Measurements from ENCODE around the gene CDH4.

The CDH4 gene

GRCh38 chr20:61284752-61285151, 32.7 kb downstream of the CDH4 start:
- no peak for DNase-seq

GRCh38 chr20:61285152-61285645, 33.1 kb downstream of the CDH4 start:
- DNase-seq: no peak

GRCh38 chr20:61285691-61286090, 33.6 kb downstream of the CDH4 start:
- DNase-seq: no peak

DNA sequence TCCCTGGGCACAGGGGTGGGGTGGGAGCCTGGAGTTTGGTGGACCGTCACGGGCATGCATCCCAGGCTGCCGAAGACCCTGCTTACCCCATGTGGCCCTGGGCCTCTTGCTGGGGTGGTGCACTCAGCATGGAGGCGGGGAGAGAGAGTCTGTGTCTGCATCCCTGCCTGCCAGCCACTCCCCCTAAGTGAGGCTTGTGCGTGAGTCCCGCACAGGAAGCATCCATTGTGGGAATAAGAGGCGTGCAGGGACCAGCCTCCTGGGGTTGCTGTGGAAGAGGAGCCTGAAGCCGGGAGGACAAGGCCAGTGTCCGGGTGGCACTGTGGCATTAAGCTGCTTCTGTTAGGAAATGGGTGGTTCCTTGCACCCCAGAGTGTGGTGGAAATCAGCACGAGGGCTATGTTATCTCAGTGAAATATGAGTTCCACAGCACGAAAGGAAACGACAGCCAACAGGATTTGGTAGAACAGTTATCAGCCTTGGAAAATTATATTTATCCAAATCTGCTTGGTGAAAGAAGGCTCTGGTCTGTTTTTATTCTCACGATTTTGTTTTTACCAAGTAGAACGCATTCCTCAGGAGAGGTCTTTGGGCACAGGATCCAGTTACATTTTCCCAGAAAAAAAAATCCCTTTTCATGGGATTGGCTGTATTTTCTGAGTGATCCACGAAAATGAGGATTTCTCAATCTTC, 35.7 kb downstream of the CDH4 start:
- no peak for DNase-seq

- no peak for DNase-seq
Observed at GRCh38 chr20:61288331-61288784, 36.3 kb downstream of the CDH4 start.

- no peak for DNase-seq
Observed at GRCh38 chr20:61289166-61289565, 37.1 kb downstream of the CDH4 start.

DNA sequence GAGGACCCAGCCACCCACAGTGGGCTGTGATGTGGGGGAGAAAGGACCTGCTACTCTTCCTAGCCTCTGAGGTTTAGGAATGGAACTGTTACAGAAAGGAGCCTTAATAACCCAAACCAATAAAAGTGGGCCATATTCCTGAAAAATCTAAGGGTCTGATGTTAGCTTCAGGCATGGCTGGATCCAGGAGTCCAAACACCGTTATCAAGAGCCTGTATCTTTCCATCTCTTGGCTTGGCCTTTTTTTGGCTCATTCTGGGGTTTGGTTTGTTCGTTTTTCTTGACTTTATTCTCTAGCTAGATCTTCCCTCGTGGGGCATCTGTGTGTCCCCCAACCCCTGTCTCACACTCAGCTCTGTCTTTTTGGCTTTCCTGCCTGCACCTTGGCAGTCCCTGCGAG, 38.7 kb downstream of the CDH4 start:
- no peak for DNase-seq

DNA sequence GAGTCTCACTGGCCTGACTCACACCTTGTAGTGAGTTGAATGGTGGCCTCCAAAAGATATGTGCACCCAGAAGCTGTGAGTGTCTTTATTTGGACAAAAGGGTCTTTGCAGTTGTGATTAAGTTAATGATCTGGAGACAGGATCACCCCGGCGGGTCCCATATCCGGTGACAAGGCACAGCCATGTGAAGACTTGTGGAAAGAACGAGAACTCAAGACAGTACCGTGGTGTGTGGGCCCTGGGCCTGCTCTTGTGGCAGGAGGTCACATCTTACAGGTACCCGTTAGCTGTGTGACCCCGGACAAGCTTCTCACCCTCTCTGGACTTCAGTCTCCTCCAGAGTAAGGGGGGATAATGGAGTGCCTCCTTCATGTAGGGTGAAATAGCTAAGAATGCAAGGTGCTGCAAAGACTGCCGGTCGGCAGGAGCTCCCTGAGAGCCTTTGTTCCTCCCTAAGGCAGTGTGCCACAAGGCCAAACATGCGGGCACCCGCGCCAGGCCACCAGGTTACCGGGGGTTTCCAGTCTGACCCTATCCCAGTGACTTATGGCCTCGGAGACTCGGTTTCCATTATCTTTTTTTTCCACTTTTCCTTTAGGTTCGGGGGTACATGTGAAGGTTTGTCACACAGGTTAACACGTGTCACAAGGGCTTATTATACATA, 39.2 kb downstream of the CDH4 start:
- DNase-seq: no peak

DNA sequence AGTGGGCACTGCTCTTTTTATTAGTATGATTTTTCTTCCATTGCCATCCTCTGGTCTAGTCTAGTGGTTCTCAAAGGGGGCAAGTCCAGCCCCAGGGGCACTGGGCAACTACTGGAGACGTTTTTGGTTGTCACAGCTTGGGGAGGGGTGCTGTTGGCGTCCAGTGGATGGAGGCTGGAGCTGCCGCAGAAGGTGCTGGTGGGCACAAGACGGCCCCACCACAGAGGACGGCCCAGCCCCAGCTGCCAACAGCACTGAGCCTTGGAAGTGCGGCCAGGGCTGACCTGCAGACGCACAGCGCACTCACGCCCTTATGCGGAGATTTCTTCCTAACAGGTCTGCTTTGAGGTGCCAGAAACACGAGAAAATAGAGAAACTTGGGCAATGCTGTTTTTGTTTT, 40.3 kb downstream of the CDH4 start:
- no peak for DNase-seq

GRCh38 chr20:61292821-61293612, 41.0 kb downstream of the CDH4 start:
- no peak for DNase-seq

DNA sequence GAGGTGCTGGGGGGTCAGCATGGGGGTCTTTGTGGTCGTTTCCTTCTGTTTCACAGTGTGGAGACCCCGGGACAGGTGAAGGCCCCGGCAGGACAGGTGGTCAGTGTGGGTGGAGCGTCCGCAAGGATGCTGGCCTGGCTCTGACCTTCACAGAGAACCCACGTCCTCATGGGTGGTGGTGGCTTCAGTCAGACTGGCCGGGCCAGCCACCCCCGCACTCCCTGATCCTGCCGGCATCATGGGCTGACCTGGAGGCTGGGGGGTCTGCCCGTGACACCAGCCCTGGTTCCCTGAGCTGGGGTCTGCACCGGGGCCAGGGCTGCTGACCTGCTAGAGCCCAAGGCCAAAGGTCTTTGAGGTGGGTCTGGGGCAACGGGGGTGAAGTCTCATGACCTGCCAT, 41.9 kb downstream of the CDH4 start:
- no peak for DNase-seq

- no peak for DNase-seq
Observed at GRCh38 chr20:61295249-61295648, 43.2 kb downstream of the CDH4 start.

- DNase-seq: no peak
Observed at GRCh38 chr20:61295682-61296628, 43.9 kb downstream of the CDH4 start.

DNA sequence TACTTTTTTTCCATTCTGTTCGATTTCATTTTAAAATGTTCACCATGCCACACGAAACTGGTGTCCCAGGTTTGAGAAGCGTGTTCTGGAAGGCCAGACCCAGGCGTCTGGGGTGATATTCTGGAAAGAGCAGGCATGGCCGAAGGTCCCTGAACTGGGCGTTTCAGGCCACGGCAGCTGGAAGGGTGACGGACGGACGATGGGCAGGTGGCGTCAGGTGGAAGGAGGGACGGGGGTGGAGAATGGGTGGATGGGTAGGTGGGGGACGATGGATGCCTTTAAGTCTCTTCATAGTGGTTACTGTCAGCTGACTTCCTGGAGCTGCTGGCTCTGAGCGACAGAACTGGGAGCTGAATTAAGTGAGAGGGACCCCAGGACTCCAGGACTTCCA, 44.6 kb downstream of the CDH4 start:
- DNase-seq: no peak

- no peak for DNase-seq
Observed at GRCh38 chr20:61297491-61297890, 45.4 kb downstream of the CDH4 start.

DNA sequence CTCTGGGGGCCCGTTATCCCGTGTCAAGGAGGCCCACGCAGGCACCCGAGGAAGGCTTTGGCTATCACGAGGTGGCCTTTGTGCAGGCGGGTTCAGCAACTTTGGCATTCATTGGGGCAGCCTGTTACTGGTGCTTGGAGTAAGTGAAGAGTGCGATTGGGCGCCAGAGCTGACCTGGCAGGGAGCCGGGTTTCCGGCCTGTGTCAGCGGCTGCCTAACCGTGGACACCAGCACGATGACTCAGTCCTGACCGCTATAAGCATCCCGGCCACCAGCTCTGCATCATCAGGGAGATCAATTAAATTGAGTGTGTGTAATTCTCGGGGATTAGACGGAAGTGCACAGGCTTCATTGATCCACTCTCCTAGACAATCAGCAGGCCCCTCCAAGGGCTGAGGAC, 45.9 kb downstream of the CDH4 start:
- DNase-seq: no peak

DNA sequence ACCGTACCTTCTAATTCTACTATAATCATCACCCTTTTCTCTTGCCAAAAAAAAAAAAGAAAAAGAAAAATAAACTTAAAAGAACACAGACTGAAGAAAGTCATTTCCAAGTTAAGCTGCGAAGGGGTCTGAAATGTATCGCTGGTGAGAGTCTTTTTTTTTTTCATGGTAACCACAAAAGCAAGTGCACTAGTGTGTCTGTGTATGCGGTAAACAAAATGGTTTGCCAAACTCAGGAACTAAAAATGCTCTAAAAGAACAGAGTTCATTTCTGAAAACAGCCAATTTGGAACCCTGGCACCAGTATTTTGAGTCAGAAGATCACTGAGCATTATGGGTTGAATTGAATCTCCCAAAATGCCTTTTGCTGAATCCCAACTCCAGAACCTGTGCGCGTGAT, 46.6 kb downstream of the CDH4 start:
- no peak for DNase-seq

DNA sequence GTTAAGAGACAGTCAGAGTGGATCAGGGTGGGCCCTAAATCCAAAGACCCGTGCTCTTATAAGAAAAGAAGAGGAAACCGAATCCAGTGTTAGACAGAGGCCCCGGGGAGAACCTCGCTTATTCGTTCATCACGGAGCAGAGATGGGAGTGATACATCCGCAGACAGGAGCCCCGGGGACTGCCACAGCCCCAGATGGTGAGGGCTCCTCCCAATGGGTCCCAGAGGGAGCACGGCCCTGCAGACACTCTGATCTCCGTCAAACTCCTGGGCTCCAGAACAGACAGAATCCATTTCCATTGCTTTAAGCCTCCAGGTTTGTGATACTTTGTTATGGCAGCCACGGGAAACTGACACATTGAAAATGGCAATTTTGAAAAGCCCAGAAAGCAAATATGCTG, 47.0 kb downstream of the CDH4 start:
- DNase-seq: no peak

DNA sequence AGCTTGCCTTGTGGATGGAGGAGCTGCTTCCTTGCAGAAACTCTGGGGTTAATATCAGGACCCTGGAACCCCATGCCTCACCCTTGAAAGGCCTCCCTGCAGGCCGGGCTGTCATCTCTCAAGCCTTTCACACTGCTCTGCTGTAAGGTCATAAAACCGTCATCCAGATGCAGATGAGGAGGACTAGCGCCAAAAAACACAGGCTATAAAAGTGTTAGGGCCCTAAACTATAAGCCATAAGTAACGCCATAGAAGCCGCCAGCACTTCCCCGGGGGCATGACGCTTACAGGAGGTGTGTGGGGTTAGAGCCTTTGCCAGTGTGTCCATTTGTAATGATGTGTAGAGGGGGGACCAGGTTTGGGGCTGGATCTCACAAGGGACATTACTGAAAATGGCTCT, 47.6 kb downstream of the CDH4 start:
- DNase-seq: no peak

- no peak for DNase-seq
Observed at GRCh38 chr20:61300293-61300692, 48.2 kb downstream of the CDH4 start.

DNA sequence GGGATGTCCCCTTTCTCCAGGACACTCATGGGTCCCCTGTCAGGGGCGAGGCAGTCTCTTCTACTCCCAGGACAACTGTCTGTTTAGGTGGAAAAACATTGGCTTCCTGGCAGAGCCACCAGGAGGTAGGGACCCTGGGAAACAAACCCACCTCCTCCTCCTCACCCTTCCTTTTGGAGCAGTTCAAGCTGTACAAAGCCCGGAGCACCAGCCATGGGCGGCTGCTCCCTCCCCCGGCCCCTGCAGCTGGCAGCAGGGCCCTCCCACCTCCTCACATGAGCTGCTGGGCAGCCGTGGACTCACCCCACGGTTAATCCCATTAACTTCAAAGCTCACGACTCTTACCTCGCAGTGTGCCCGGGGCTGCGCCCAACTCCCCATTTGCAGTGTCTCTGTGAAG, 48.6 kb downstream of the CDH4 start:
- DNase-seq: no peak

DNA sequence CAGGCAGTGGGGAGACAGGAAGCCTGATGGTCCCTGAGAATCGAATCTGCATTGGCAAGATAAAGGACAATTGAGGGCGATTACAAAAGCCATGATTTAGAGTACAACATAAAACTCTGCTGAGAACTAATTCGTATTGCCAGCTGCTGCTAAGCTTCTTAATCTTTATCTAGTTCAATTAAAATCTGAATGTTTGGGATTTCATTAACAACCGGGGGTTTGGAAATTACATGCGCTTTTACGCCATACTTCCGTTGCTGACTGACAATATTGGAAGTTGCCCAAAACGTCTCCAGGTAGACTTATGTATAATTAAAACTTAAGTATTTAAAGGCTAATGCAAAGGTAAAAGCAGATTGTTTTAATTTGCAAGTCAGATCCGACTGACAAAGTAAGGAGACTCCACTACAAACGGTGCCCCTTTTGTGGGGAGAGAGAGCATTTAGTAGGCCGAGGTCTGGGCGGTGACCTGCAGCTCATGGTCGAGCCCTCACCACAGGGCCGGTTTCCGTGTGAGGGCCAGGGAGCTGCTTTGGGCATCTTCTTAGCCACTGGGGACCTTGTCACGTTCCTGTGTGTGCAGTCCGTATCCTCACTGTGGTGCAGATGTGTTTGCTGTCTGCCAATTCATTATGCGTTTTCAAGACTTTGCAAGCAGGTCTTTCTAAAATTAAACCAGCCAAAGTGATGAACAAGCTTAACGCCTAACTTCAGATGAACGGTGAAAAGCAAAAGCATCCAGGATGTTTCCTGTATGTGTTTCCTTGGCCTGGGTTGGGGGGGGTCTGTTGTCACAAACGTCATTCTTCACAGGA, 49.9 kb downstream of the CDH4 start:
- DNase-seq: no peak

Measured in NCI-H774 (cell line).